ENCODE measurements around the gene COX7B.
"Not testable (repeated sequence)": the region's sequence is repeated elsewhere in the genome, so short reads cannot be mapped to it uniquely, and the experiment has no call there.

COX7B gene

DNA sequence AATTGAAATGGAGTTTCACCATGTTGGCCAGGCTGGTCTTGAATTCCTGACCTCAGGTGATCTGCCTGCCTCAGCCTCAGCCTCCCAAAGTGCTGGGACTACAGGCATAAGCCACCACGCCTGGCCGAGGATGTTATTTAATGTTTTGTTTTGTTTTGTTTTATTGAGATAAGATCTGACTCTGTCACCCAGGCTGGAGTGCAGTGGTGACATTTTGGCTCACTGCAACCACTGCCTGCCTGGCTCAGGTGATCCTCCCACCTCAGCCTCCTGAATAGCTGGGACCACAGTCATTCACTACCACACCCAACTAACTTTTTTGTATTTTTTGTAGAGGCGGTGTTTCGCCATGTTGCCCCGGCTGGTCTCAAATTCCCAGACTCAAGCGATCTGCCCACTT is 45.8 kb downstream of the COX7B start:
- in situ Hi-C loops (cut with HindIII; ENCODE audit: low sequenced_read_pairs): not testable (repeated sequence)

DNA sequence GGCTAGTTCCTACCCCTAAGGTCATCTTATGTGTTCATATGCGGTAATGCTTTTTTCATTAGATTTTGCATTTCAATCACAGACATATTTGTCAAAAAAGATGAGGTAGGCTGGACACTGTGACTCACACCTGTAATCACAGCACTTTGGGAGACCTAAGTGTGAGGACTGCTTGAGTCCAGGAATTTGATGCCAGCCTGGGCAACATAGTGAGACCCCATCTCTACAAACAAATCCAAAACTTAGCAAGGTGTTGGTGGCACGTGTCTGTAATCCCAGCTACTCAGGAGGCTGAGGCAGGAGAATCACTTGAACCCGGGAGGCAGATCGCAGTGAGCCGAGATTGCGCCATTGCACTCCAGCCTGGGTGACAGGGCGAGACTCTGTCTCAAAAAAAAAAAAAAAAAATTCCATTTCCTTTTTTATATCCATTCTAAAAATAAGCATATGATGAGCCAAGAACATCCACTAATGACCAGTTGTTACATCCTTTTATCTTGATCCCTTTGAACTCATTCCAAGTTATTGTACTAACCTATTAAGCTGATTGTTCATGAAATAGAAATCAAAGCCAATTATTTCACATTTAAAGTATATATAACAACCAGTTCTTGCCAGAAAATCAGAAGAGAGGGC is 46.8 kb downstream of the COX7B start:
- in situ Hi-C loops (cut with HindIII; ENCODE audit: low sequenced_read_pairs): no loop called here

DNA sequence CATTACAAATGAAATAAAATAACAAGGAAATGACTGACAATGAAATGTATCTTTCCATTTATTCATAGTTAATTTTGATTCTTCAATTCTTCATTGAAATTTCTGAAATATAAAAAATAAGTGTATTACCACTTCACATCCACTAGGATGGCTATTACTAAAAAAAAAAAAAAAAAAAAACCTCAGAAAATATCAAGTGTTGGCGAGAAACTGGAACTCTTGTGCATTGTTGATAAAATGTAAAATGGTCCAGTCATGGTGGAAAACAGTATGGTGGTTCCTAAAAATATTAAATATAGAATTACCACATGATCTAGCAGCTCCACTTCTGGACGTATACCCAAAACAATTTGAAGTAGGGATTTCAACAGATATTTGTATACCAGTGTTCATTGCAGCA is 47.3 kb downstream of the COX7B start:
- in situ Hi-C loops (cut with HindIII; ENCODE audit: low sequenced_read_pairs): no loop called here

DNA sequence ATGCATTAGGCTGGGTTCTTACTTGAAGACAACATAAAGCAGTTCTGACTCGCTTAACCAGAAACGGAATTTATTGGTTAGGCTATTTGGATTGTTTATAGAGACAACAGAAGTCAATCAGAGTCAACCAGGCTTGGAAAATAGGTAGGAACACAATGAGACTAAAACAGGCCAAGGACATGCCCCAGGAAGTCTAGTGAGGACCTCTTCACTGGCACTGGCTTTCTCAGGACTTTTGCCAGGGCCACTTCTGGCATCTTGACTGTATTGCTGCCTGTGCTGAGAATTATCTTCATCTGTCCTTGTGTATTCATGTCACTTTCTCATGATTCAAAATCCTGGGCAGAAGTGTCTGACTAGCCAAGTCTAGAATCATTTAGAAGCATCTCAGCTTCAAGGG is 50.6 kb downstream of the COX7B start:
- in situ Hi-C loops (cut with HindIII; ENCODE audit: low sequenced_read_pairs): no loop called here

DNA sequence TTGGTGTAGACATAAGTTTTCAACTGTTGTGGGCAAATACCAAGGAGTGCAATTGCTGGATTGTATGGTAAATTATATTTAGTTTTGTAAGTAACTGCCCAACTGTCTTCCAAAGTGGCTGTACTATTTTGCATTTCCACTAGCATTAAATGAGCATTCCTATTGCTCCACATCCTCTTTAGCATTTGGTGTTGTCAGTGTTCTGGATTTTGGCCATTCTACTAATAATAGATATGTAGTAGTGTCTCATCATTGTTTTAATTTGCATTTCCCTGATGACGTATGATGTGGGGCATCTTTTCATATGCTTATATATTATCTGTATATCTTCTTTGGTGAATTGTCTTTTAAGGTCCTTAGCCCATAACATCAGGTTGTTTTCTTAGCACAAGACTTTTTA is 52.9 kb downstream of the COX7B start:
- in situ Hi-C loops (cut with HindIII; ENCODE audit: low sequenced_read_pairs): no loop called here

DNA sequence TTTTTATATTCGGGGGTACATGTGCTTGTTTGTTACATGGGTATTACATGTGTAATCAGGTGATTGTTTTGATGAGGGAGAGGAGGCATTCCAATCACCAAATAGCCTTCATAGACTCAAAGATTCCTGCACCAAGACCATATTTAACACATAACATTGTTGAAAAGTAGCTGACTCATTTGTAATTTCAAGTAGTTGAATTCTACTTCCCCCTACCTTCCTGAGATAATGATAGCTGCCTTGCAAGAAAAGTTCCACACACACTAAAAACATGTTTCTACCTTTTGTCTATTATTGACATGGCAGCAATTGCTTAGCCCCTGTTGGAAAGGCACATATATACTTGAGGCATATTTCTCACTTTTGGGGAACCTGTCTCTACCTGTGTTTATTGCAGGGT is 54.0 kb downstream of the COX7B start:
- in situ Hi-C loops (cut with HindIII; ENCODE audit: low sequenced_read_pairs): no loop called here

DNA sequence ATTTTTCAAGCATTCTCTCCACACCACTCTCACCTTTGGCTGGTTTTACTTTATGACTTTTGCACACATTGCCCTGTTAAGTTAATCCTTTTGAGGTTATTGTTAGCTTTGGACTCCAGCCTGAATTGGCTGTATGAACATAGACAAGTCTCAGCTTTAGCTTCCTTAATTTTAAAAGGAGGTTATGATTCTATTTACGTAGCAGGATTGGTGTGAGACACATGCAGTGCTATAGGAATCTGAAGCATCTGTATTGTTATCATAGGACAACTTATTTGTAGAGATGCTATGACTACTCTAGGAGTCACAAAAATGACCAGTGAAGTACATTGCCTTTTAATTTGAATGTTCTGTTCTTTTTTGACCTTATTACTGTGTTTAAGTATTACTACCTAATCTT is 54.4 kb downstream of the COX7B start:
- in situ Hi-C loops (cut with HindIII; ENCODE audit: low sequenced_read_pairs): no loop called here

All from endothelial cell of hepatic sinusoid (primary cell).